SH-SY5Y (cell line): ENCODE results near the gene DIO1.

Experiments used
- GATA2 ChIP-seq: IDR thresholded peaks from 2 replicates; pipeline ENCODE4 v1.6.1; 2011; ENCODE audit warnings: mild to moderate bottlenecking, low read depth, low read length
- GATA3 ChIP-seq: IDR thresholded peaks from 2 replicates; pipeline ENCODE4 v1.6.1; 2011; ENCODE audit warnings: low read depth, mild to moderate bottlenecking, low read length, moderate library complexity

DNA sequence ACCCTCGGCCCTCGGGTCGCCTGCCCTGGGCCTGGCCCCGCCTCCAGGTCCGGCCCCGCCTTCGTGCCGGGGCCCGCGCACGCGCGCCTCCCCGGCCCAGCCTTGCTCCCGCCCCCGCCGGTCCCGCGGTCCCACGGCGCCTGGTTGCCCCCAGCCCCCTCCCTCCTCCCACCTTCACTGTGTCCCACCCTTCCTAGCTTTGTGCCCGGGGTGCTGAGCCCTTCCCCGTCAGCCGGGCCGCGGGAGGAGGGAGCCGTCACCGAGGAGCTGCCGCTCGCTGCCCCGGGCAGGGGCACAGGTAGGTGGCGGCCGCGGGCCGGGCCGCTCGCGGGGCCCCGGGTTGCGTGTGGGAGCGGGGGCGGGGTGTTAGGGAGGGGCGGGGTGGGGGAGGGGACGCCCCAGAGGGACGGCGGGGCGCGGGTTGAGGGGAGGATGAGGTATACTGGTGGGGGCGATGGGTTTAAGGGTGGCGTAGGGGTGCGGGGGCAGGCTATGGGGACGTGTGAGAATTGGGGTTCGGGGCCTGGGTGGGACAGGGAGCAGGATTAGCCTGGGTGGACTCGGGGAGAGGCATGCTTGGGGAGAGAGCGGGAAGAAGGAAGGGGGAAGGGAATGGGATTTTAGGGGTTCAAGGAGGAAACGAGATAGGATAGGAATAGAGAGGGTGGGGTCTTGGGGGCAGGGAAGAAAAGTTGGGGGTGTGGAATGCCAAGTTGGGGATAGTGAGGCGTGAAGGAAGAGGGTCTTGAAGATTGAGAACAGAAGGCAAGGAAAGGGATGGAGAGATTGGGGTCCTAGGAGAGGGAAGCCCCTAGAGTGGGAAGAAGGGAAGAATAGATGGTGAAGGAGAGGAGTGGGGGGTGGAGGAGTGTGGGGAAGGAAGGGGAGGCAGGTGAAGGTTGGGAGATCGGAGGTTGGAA is 52.5 kb downstream of the DIO1 start, which contains the start of gene LRRC42:
- TF ChIP-seq GATA3 (no peak), GATA2 (no peak)
